HepG2 (cell line): ENCODE results near the gene TBC1D16. TPM values are rescaled to one million over a fixed set of nuclear protein-coding genes. Genes with fewer than 3 reads are reported as not detected.

Source experiments
- HNRNPL ChIP-seq: fragments of 200-400 bp; formaldehyde crosslinking; IDR thresholded peaks from 2 replicates; pipeline ENCODE4 v1.6.1; 2017; ENCODE audit warnings: mild to moderate bottlenecking, low read depth, low read length
- KDM5B ChIP-seq: sonication (generic); formaldehyde crosslinking; IDR thresholded peaks from 2 replicates; pipeline ENCODE4 v1.4.0; 2020; ENCODE audit warnings: missing genetic modification reagents, mild to moderate bottlenecking, borderline replicate concordance
- POLR2G ChIP-seq: fragments of 200-400 bp; formaldehyde crosslinking; IDR thresholded peaks from 2 replicates; pipeline ENCODE4 v1.6.1; 2018; ENCODE audit warnings: mild to moderate bottlenecking, low read depth, low read length, moderate library complexity
- TOE1 ChIP-seq: sonication (generic); formaldehyde crosslinking; IDR thresholded peaks from 2 replicates; pipeline ENCODE4 v1.4.0; 2020; ENCODE audit warnings: mild to moderate bottlenecking, missing genetic modification reagents
- TP53 ChIP-seq: sonication (generic); formaldehyde crosslinking; conservative IDR thresholded peaks from 2 replicates; pipeline ENCODE4 v1.4.0; 2020; ENCODE audit warnings: missing genetic modification reagents
- UBTF ChIP-seq: sonication (generic); formaldehyde crosslinking; IDR thresholded peaks from 2 replicates; pipeline ENCODE4 v1.4.0; 2020; ENCODE audit warnings: mild to moderate bottlenecking, missing genetic modification reagents
- ZC3H13 ChIP-seq: sonication (generic); formaldehyde crosslinking; IDR thresholded peaks from 2 replicates; pipeline ENCODE4 v1.8.1; 2023; ENCODE audit warnings: mild to moderate bottlenecking, missing genetic modification reagents, moderate library complexity
- ZNF235 ChIP-seq: sonication (generic); formaldehyde crosslinking; IDR thresholded peaks from 2 replicates; pipeline ENCODE4 v1.8.1; 2023; ENCODE audit warnings: mild to moderate bottlenecking, missing genetic modification reagents, borderline replicate concordance
- ZNF280B ChIP-seq: sonication (generic); formaldehyde crosslinking; IDR thresholded peaks from 2 replicates; pipeline ENCODE4 v1.5.0; 2020; ENCODE audit warnings: missing genetic modification reagents, mild to moderate bottlenecking, borderline replicate concordance
- ZNF280D ChIP-seq: sonication (generic); formaldehyde crosslinking; IDR thresholded peaks from 2 replicates; pipeline ENCODE4 v1.5.1; 2020; ENCODE audit warnings: mild to moderate bottlenecking, missing genetic modification reagents
- ZNF30 ChIP-seq: sonication (generic); formaldehyde crosslinking; IDR thresholded peaks from 2 replicates; pipeline ENCODE4 v1.5.0; 2020; ENCODE audit warnings: mild to moderate bottlenecking, missing genetic modification reagents
- ZNF354B ChIP-seq: sonication (generic); formaldehyde crosslinking; IDR thresholded peaks from 2 replicates; pipeline ENCODE4 v1.8.0; 2022; ENCODE audit warnings: mild to moderate bottlenecking, missing genetic modification reagents
- ZNF512B ChIP-seq: sonication (generic); formaldehyde crosslinking; IDR thresholded peaks from 2 replicates; pipeline ENCODE4 v1.5.1; 2020; ENCODE audit warnings: missing genetic modification reagents, mild to moderate bottlenecking, borderline replicate concordance
- ZNF552 ChIP-seq: sonication (generic); formaldehyde crosslinking; IDR thresholded peaks from 2 replicates; pipeline ENCODE4 v1.9.0; 2022; ENCODE audit warnings: missing genetic modification reagents, mild to moderate bottlenecking, borderline replicate concordance
- ZNF580 ChIP-seq: IDR thresholded peaks from 2 replicates; pipeline ENCODE4 v1.6.1; 2016; ENCODE audit warnings: low read depth, borderline replicate concordance
- ZNF598 ChIP-seq: sonication (generic); formaldehyde crosslinking; IDR thresholded peaks from 2 replicates; pipeline ENCODE4 v1.5.1; 2020; ENCODE audit warnings: mild to moderate bottlenecking, missing genetic modification reagents, borderline replicate concordance
- ZNF776 ChIP-seq: sonication (generic); formaldehyde crosslinking; IDR thresholded peaks from 2 replicates; pipeline ENCODE4 v1.4.0; 2020; ENCODE audit warnings: mild to moderate bottlenecking, missing genetic modification reagents
- polyA plus RNA-seq, 8 experiments: library from polyadenylated mRNA; depleted of rRNA in 3 of 8; stranded (reverse) in 7 of 8; unstranded in 1 of 8; fragments of >200 nt; fragmentation: Illumina TruSeq in 4 of 8; extraction: Trizol in 4 of 8; gene quantifications; 2 replicates each; pipeline versions ENCODE4 v1.2.1 to v1.2.3, GENCODE V29; 2011 to 2016; ENCODE audit warnings: low read depth in 4 of 8, missing spikeins in 1 of 8, mixed read lengths in 1 of 8; ENCODE audit not compliant: insufficient read depth in 1 of 8
- total RNA-seq, 5 experiments: library from RNA; depleted of rRNA; stranded (reverse); fragments of >200 nt; fragmentation: Illumina TruSeq; extraction: Trizol; gene quantifications; 2 replicates each; pipeline ENCODE4 v1.2.3, GENCODE V29; 2016; ENCODE audit warnings: low read depth in 1 of 5

The TBC1D16 gene
- total and polyA plus RNA-seq, 2 of the 13 experiments (the other 11 are each of a cell fraction or from before 2014, with no cell fraction given): 14.9 to 24.9 TPM

- TF ChIP-seq KDM5B (CRISPR knock-in tag) (no peak), ZNF776 (CRISPR knock-in tag) (no peak), TOE1 (CRISPR knock-in tag) (no peak), UBTF (CRISPR knock-in tag) (no peak), ZNF280D (CRISPR knock-in tag) (no peak), TP53 (CRISPR knock-in tag) (no peak), ZNF280B (CRISPR knock-in tag) (no peak), ZC3H13 (CRISPR knock-in tag) (no peak), ZNF30 (CRISPR knock-in tag) (no peak), ZNF580 (CRISPR knock-in tag) (no peak), ZNF552 (no peak), HNRNPL (peak; percentile 72; the same call in 1 of the 2 replicates), ZNF512B (CRISPR knock-in tag) (no peak), ZNF598 (CRISPR knock-in tag) (no peak), ZNF235 (CRISPR knock-in tag) (no peak), ZNF354B (CRISPR knock-in tag) (no peak), POLR2G (no peak)
Observed at GRCh38 chr17:79912552-79913330, 122.9 kb downstream of the TBC1D16 start (continued).
